Measurements from ENCODE around the gene STPG2.
A peak's percentile ranks its signal among the peaks of the same experiment; 100 is the strongest.
"Not testable (repeated sequence)": the region's sequence is repeated elsewhere in the genome, so short reads cannot be mapped to it uniquely, and the experiment has no call there.

STPG2 gene

DNA sequence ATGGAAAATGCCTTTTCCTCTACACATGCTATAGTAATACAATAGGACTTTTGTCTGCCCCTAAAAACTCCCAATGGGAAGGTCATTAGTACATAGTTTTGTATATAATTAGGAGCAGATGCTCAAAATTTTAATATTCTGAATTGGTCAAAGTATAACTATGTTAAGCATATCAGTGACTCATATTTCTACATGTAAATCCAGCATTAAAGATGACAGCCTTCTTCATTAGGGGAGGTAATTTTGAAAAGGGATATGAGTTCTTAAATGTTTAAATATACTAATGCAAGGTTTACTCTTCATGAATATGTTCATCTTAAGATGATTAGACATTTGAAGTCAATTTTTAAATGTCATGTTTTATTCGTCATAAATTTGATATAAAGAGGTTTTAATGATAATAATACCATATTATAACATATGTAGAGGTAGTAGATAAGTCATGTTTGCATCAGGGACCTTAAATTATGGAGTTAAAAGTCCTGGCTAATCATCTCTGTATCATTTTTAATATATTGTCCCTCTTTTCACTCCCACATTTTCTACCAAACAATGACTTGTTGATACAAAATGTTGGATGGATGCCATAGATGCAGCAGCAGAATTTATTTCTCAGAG is 218.8 kb downstream of the STPG2 start:
- DNase-seq: no peak
- H3K4me1 Mint-ChIP-seq: no peaks in the 10 kb centered on the region
- no peaks in the 10 kb centered on the region for H3K9me3 Mint-ChIP-seq
- peaks cover 4% of the 10 kb centered on the region for H3K27me3 Mint-ChIP-seq (ENCODE audit: low read depth, poor library complexity)
- H3K36me3 Mint-ChIP-seq (ENCODE audit: low read depth): no peaks in the 10 kb centered on the region
- TF ChIP-seq, protein P1, sequence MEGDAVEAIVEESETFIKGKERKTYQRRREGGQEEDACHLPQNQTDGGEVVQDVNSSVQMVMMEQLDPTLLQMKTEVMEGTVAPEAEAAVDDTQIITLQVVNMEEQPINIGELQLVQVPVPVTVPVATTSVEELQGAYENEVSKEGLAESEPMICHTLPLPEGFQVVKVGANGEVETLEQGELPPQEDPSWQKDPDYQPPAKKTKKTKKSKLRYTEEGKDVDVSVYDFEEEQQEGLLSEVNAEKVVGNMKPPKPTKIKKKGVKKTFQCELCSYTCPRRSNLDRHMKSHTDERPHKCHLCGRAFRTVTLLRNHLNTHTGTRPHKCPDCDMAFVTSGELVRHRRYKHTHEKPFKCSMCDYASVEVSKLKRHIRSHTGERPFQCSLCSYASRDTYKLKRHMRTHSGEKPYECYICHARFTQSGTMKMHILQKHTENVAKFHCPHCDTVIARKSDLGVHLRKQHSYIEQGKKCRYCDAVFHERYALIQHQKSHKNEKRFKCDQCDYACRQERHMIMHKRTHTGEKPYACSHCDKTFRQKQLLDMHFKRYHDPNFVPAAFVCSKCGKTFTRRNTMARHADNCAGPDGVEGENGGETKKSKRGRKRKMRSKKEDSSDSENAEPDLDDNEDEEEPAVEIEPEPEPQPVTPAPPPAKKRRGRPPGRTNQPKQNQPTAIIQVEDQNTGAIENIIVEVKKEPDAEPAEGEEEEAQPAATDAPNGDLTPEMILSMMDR (IDR thresholded peaks at IDR 0.05): no peak
- no peak overlapping the region for H3K4me3 Mint-ChIP-seq
- H3K27ac Mint-ChIP-seq: no peak overlapping the region

DNA sequence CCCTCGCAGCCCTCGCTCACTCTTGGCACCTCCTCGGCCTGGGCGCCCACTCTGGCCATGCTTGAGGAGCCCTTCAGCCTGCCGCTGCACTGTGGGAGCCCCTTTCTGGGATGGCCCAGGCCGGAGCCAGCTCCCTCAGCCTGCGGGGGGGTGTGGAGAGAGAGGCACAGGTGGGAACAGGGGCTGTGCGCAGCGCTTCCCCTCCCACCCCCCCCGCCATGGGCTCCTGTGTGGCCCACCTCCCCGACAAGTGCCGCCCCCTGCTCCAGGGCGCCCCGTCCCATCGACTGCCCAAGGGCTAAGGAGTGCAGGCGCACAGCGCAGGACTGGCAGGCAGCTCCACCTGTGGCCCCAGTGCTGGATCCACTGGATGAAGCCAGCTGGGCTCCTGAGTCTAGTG is 220.2 kb downstream of the STPG2 start:
- no peaks in the 10 kb centered on the region for H3K4me1 Mint-ChIP-seq
- peaks cover 4% of the 10 kb centered on the region for H3K27me3 Mint-ChIP-seq (ENCODE audit: low read depth, poor library complexity)
- H3K9me3 Mint-ChIP-seq: no peaks in the 10 kb centered on the region
- DNase-seq: no peak
- no peak overlapping the region for H3K4me3 Mint-ChIP-seq
- no peak overlapping the region for H3K27ac Mint-ChIP-seq
- TF ChIP-seq, protein P1 (IDR thresholded peaks at IDR 0.05): no peak
- H3K36me3 Mint-ChIP-seq (ENCODE audit: low read depth): no peaks in the 10 kb centered on the region

DNA sequence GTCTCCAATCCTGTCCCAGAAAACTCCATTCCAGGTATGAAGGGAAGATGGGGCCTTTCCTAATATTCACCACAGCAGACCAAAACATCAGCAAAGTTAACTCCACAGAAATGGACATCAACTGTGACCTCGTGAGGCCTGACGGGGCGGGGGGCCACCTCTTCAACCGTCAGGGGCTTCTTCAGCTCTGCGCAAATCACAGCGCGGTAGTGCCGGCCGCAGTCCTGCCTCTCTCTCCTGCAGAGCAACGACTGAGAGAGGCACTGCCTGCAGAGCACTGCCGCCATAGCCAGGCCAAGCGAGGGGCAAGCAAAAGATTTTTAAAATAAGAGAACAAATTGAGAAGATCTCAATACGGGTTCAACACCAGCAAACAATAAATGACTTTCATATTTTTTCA is 226.2 kb downstream of the STPG2 start:
- Mint-ChIP-seq H3K4me1 (no peaks in the 10 kb centered on the region), H3K36me3 (ENCODE audit: low read depth) (no peaks in the 10 kb centered on the region), H3K27ac (no peak overlapping the region), H3K4me3 (no peak overlapping the region), H3K9me3 (no peaks in the 10 kb centered on the region), H3K27me3 (ENCODE audit: low read depth, poor library complexity) (no peaks in the 10 kb centered on the region)
- DNase-seq: no peak
- TF ChIP-seq, protein P1 (IDR thresholded peaks at IDR 0.05): no peak

DNA sequence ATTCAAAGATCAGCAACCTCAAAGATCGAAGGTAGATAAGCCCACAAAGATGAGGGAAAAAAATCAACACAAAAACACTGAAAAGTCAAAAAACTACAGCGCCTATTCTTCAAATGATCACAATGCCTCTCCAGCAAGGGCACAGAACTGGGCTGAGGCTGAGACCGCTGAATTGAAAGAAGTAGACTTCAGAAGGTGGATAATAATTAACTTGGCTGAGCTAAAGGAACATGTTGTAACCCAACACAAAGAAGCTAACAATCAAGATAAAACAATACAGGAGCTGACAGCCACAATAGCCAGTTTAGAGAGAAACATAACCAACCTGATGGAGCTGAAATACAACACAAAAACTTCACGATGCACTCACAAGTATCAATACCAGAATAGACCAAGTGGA is 231.1 kb downstream of the STPG2 start:
- H3K9me3 Mint-ChIP-seq: peaks cover 4% of the 10 kb centered on the region
- no peak for DNase-seq
- peaks cover 5% of the 10 kb centered on the region for H3K4me1 Mint-ChIP-seq
- TF ChIP-seq, protein P1 (IDR thresholded peaks at IDR 0.05): no peak
- no peak overlapping the region for H3K4me3 Mint-ChIP-seq
- peak overlapping the region; percentile 33 for H3K27ac Mint-ChIP-seq
- H3K27me3 Mint-ChIP-seq (ENCODE audit: low read depth, poor library complexity): no peaks in the 10 kb centered on the region
- no peaks in the 10 kb centered on the region for H3K36me3 Mint-ChIP-seq (ENCODE audit: low read depth)

DNA sequence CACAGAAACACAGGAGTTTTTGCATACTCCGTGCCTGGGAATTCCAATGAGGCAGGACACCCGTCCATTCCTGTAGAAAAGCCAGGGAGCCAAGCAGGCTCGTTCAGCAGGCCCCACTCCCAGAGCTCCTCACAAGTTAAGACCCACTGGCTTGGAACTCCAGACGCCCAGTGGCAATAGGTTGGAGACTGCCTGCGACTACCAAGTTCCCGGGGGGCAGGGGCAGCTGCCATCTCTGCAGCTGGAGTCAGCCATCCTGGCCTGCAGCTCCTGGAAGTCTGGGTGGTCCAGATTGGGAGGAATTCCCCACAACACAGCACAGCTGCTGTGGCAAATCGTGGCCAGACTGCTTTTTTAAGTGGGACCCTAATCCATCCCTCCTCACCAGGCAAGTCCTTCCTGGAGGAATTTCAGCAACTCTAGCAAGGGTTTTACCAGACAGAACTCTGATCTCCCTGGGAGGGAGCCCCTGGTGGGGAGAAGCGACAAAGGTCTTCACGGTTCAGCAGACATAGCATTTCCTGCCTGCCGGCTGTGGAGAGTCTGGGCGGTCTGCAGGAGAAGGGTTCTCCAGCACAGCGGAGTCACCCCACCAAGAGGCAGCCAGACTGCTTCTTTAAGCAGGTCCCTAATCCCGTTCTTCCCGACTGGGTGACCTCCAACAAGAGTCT is 231.9 kb downstream of the STPG2 start:
- TF ChIP-seq, protein P1 (IDR thresholded peaks at IDR 0.05): peak; percentile 8

DNA sequence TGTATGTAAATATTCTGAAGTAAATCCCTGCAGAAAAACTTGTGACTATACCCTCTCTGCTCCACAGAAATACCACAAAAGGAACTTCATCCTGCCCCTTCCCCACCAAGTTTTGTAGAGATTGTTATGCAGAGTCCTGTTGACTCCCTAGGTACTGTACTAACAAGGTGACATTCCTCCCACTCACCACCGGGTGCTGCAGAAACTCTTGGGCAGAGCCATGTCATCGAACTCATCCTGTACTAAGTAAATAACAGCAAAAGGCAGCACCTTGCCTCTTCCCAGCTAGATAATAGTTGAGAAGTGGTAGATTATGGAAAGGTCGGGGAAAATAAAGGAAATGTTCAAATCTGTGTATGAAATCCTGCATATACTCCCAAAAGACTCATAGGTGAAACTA is 233.3 kb downstream of the STPG2 start:
- Mint-ChIP-seq H3K27ac (no peak overlapping the region), H3K4me3 (no peak overlapping the region), H3K9me3 (peaks cover 15% of the 10 kb centered on the region), H3K4me1 (peaks cover 5% of the 10 kb centered on the region), H3K27me3 (ENCODE audit: low read depth, poor library complexity) (no peaks in the 10 kb centered on the region), H3K36me3 (ENCODE audit: low read depth) (no peaks in the 10 kb centered on the region)
- TF ChIP-seq, protein P1 (IDR thresholded peaks at IDR 0.05): no peak
- DNase-seq: no peak

More for the DNA sequence above, 231.9 kb downstream of the STPG2 start:
- Mint-ChIP-seq H3K4me3 (no peak overlapping the region), H3K9me3 (peaks cover 4% of the 10 kb centered on the region), H3K27ac (no peak overlapping the region), H3K4me1 (peaks cover 5% of the 10 kb centered on the region), H3K27me3 (ENCODE audit: low read depth, poor library complexity) (no peaks in the 10 kb centered on the region), H3K36me3 (ENCODE audit: low read depth) (no peaks in the 10 kb centered on the region)
- peak; percentile 39 for DNase-seq

DNA sequence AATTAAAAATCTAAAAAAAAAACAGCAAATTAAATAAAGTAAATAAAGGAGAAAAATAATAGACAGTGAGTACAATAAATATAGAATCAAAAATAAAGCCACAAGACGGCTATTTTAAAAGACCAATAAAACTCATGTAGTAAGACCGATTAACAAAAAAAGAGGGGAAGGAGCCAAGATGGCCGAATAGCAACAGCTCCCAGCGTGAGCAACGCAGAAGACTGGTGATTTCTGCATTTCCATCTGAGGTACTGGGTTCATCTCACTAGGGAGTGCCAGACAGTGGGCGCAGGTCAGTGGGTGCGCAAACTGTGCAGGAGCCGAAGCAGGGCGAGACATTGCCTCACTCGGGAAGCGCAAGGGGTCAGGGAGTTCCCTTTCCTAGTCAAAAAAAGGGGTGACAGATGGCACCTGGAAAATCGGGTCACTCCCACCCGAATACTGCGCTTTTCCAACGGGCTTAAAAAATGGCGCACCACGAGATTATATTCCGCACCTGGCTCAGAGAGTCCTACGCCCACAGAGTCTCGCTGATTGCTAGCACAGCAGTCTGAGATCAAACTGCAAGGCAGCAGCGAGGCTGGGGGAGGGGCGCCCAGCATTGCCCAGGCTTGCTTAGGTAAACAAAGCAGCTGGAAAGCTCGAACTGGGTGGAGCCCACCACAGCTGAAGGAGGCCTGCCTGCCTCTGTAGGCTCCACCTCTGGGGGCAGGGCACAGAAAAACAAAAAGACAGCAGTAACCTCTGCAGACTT is 239.7 kb downstream of the STPG2 start:
- not testable (repeated sequence) for H3K27ac Mint-ChIP-seq; DNase-seq; H3K36me3 Mint-ChIP-seq (ENCODE audit: low read depth); H3K4me1 Mint-ChIP-seq; H3K4me3 Mint-ChIP-seq; H3K27me3 Mint-ChIP-seq (ENCODE audit: low read depth, poor library complexity)
- H3K9me3 Mint-ChIP-seq: peaks cover 33% of the 10 kb centered on the region
